SH-SY5Y (cell line): ENCODE data around the gene MOK.

Experiments used
- GATA2 ChIP-seq: IDR thresholded peaks from 2 replicates; pipeline ENCODE4 v1.6.1; 2011; ENCODE audit warnings: mild to moderate bottlenecking, low read depth, low read length
- GATA3 ChIP-seq: IDR thresholded peaks from 2 replicates; pipeline ENCODE4 v1.6.1; 2011; ENCODE audit warnings: low read depth, mild to moderate bottlenecking, low read length, moderate library complexity

DNA sequence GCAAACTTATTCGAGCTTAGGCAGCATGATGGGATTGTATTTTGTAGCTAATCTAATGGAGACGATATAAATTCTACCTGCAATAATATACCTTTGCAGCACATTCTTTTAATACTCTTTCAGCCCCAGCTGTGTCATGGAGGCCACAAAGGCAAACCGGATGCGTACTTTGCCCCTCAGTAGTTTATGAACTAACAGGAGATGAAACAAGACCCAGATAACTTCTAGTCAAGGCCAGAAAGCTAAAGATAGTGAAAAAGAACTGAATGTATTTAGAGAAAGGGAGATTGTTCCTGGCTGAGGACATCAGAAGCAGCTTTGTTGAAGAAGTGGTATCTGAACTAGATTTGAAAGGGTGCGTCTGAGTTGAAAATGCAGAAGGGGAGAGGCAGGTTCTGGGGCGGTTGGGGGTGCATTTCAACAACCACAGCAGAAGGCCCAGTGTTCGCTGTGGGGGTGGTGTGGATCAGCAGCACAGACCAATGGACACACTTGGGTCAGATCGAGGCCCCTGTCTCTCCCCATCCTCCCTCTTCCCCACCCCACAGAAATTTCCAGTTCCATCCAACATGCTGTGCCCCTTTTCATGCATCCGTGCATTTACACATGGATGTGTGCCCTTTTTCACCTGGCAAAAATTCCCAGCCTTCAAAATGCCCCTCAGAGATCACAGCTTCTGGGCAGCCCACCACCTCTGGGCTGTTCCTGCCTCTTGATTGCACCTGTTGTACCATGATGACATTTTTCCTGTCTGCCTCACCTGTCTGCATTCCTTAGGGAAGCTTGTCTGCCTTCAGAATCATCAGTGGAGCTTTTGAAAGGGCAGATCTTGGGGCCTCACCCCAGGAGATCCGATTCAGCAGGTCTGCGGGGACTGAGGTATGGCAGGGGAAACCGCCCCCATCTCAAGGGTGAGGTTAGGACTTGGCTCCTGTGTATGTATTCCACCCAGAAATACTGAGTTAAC, 16.8 kb upstream of the MOK start:
- no peak for TF ChIP-seq GATA2
- no peak for TF ChIP-seq GATA3
